ENCODE measurements around the gene B4GALT2.

DNA sequence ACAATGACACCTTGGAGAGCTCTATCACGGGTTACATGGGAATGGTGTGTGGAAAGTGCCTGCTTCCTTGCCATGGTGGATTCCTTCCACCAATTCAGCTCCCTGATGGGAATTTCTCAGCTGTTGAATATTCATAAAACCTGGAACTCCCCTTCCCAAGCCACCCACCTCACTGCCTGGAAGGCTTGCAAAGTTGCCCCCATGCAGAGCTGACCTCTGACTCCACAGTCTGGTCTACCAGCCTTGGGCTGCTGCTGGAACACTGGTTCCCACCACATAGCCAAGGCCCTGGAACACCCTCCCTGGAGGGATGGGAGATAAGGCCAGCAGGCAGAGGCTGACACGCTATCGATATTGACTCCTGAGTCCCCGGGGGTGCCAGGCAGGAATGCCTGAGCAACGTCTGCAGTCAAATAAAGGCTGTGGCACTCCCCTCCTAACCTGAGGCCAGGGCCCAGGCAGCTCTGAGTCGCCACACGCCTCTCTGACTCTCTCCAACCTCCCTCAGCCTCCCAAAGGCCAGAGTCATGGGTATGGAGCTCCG, 21.2 kb downstream of the B4GALT2 start:
- TF ChIP-seq POLR2A (IDR thresholded peaks at IDR 0.05; ENCODE audit: low read length) (no peak), GATA1 (IDR thresholded peaks at IDR 0.05; ENCODE audit: low read depth, low read length) (no peak)
